GM12892 (cell line): ENCODE data around the gene PKN3.
A peak's percentile ranks its signal among the peaks of the same experiment; 100 is the strongest.
"Not testable (repeated sequence)": the region's sequence is repeated elsewhere in the genome, so short reads cannot be mapped to it uniquely, and the experiment has no call there.

Source experiments
- DNase-seq: peaks from one replicate; pipeline ENCODE4 v3.0.0; 2011; ENCODE audit not compliant: insufficient read length
- FAIRE-seq: peaks from 2 replicates; lab custom pipeline; 2011; peaks lifted over from hg19 to GRCh38; lab: Jason Lieb, UNC
- POLR2A ChIP-seq: IDR thresholded peaks from 2 replicates; pipeline ENCODE4 v1.6.1; 2011; ENCODE audit warnings: low read depth, low read length, control low read depth
- POLR2AphosphoS5 ChIP-seq: IDR thresholded peaks from 2 replicates; pipeline ENCODE4 v1.6.1; 2011; ENCODE audit warnings: low read depth, low read length, control low read depth
- TAF1 ChIP-seq: IDR thresholded peaks from 2 replicates; pipeline ENCODE4 v1.6.1; 2011; ENCODE audit warnings: low read depth, mild to moderate bottlenecking, control low read depth, low read length, borderline replicate concordance

The PKN3 gene

DNA sequence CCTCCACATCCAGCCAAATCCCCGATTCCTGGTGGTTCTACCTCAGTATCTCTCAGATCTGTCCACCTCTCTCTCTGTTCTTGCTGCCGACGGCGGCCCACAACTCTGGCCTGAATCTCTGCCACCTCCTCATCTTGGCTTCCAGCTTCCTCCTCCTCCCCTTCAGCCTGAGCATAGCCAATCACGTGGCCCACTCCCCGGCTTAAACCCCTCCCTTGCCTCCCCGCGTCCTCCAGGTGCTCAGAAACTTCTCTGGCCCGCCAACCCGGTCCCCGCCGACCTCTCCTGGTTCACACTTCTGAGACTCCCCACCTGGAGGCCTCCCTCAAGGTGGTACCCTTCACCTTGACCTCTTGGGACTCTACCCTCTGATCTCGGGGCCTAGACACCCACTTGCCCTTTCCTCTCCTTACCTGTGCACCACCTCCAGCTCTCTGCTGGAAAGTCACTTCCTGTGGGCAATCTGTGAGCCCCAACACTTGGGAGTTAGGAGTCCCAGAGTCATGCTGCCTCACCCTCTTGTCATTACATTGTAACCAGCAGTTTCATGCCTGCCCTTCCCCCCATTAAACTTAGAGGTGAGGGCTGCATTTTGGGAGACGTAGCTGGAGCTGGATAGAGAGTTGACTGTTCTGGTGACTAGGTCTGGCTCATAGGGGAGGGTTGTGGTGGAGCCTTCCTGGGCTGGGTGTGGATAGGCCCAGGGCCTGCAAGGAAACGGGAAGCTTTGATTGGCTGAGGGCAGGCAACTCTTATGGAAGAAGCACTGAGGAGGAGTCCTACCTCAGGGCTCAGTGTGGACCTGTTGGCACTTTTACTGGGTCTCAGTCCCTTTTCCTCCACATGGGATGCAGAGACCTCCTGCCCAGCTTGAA is 17.7 kb upstream of the PKN3 start:
- TF ChIP-seq TAF1 (peak; percentile 87), POLR2A (peak; percentile 93), POLR2AphosphoS5 (peak; percentile 95)
- FAIRE-seq (peak; percentile 94), DNase-seq (peak; percentile 78)

DNA sequence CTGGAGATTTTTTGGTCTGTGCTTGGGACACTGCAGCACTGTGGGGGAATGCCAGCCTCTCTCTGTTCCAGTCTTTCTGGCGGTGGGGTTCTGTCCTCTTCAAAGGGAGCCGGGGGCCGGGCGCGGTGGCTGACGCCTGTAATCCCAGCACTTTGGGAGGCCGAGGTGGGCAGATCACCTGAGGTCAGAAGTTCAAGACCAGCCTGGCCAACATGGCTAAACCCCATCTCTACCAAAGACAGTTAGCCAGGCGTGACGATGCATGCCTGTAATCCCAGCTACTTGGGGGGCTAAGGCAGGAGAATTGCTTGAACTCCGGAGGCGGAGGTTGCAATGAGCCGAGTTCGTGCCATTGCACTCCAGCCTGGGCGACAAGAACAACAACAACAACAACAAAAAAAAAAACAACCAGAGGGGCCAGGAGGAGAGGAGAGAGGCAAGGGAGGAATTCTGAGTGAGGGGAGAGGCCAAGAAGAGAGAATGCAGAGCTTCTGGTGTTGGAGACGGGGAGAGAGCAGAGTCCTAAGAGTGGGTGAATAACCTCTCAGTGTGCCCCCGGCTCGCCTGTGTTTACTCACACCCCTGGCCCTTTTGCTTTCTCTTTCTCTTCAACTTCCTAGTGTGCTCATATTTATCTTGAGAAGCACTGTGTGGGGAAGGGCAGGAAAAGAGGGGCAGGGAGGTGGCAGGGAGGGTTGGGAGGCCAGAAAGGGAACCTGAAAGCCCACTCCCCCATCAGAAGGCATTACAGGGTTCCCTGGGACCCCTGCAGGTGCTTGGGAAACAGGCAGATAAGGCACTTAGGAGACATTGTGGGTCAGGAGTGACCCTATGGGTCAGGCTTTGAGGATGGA is 16.4 kb upstream of the PKN3 start:
- DNase-seq (no peak), FAIRE-seq (no peak)
- TF ChIP-seq POLR2A (no peak), TAF1 (no peak), POLR2AphosphoS5 (no peak)

DNA sequence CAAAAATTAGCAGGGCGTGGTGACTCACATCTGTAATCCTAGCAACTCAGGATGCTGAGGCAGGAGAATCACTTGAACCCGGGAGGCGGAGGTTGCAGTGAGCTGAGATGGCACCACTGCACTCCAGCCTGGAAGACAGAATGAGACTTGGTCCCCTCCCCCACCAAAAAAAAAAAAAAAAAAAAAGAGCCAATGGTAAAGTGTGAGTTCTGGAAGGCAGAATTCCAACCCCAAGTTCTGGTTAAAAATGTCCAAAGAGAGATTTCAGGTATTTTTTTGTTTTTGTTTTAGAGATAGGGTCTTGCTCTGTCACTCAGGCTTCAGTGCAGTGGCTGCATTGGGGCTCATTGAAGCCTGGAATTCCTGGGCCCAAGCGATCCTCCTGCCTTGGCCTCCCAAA is 14.8 kb upstream of the PKN3 start:
- FAIRE-seq (no peak), DNase-seq (no peak)
- TF ChIP-seq TAF1: no peak
- no peak for TF ChIP-seq POLR2A
- no peak for TF ChIP-seq POLR2AphosphoS5

DNA sequence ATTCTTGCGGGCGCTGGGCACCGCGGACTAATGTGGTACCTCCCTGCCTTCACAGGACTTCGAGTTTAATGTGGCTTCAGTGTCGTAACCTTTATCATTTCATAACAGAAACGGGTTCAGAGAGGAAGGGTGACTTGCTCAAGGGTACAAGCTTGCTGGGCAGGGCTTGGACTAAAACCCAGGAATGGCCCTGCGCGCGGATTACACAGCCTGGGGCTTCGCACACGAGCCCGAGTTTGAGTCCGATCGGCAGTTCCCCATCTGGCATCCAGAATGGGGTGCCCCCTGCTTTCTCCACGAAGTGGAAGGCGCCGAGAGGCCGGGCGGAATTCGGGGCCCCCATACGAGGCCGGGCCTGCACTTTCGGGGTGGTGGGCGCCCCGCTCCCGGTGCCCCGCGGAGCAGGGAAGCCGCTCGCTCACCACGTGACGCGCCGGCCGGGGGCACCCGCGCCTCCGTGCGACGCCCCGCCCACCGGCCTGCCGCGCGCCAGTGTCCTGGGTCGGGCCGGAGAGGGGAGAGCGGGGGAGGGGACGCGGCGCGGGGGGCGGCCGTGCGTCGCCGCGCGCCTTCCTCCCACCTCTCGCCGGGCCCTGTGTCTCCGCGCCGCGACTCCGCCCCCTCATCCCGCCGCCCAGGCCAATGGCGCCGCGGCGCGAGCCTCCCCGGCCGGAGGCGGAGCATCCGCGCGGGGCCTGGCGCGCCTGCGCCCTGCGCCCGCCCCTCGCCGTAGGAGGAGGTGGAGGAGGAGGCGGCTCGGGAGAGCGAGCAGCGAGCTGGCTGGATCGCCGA is 13.6 kb upstream of the PKN3 start, which contains the start of gene SET:
Gene SET, plus strand, starts transcription at position 722 of the 792 bp plus-strand sequence. CDS start 361 bp downstream, outside the sequence.
- peak; percentile 66; the same call in 1 of the 2 replicates for TF ChIP-seq POLR2A
- peak; percentile 63 for TF ChIP-seq POLR2AphosphoS5
- peak; percentile 60; the same call in 1 of the 2 replicates for TF ChIP-seq TAF1
- FAIRE-seq (peak; percentile 97), DNase-seq (peak; percentile 96)

DNA sequence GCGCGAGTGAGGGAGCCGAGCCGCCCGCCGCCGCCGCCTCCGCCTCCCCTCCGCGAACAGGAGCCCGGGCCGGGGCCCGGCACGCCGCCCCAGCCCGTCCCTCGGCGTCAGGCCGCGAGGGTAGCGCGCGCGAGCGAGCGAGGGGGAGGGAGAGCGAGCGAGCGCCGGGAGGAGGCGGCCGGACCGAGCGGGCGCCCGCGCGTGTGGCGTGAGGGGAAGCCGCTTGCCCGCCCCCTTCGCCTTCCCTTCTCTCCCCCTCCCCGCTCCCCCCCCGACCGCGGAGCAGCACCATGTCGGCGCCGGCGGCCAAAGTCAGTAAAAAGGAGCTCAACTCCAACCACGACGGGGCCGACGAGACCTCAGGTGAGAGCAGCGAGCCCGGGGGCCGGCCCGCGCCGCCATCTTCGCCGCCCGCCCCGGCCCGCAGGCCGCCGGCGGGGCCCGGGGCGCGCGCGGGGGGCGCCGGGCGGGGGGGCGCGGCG is 13.0 kb upstream of the PKN3 start:
- TF ChIP-seq POLR2AphosphoS5 (no peak), POLR2A (0 out of 2 replicates have a peak, but pooled peaks have one; percentile 2), TAF1 (no peak)
- no peak for DNase-seq

DNA sequence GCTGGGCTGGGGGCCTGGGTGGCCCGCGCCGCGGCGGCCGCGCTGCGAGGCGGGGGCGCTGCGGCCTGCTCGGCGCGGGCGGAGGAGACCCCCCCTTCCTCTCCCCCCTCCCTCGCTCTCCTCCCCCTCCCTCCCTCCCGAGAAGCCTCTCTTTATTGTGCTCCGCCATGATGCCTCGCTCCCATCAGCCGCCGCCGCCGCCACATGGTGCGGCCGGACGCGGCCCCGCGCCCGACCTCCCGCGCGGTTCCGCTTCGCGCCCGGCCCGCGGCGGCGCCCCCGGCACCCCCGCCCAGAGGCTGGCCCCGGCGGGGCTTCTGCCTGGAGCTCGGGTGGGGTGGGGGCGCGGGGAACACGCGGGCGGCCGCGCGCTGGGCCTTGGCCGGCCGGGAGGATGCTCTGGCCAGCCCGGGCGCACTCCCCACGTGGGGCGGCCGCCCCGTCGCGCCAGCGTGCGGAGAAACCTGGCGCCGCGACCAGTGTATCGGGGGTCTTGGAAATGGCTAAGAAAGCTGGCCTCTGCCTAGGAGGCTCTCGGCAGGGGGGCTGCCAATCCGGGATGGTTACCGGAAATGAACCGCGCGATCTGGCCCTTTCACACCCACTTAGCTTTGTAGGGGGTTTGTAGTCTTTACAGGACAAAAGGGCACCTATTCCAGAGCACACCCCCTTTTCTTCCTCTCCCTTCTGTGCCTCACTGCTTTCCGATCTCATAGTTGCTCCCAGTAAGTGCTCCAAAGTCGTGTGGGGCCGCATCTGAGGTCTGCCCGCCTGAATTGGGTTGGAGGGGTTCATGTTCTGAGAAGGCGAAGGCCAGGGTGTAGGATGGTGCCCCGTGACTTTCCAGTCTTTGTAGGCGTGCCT is 12.3 kb upstream of the PKN3 start:
- no peak for DNase-seq
- TF ChIP-seq POLR2AphosphoS5: peak; percentile 56; the same call in 1 of the 2 replicates
- peak; percentile 38; the same call in 1 of the 2 replicates for TF ChIP-seq POLR2A
- TF ChIP-seq TAF1: no peak
- FAIRE-seq: peak; percentile 14

More for the DNA sequence above, 13.0 kb upstream of the PKN3 start:
- FAIRE-seq: no peak

DNA sequence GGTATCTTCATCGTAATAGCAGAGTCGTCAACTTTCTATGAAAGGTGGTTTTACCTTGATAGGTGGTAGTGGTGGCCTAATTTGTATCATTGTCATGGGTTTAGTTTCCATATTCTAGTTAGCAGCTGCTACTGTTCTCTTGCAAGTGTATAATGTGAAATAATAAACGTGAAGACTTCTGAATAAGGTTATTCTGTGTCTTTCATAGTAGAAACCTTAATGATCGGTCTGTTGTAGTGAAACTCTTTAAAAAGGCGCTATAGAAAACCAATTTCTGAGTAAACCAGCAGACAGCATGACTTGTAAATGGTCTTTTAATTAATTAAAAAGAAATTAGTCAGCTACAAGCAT is 11.6 kb upstream of the PKN3 start:
- DNase-seq (no peak), FAIRE-seq (no peak)
- no peak for TF ChIP-seq POLR2A
- no peak for TF ChIP-seq POLR2AphosphoS5
- TF ChIP-seq TAF1: no peak

DNA sequence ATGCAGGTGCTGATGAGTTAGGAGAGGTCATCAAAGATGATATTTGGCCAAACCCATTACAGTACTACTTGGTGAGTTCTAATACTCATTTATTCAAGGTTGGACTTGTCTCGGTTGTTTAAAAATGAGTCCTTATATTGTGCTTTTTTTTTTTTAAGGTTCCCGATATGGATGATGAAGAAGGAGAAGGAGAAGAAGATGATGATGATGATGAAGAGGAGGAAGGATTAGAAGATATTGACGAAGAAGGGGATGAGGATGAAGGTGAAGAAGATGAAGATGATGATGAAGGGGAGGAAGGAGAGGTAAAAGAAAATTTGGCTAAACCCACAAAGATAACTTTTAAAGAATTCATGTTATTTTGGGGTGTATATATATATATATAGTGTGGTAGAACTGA is 8.6 kb upstream of the PKN3 start:
- FAIRE-seq, DNase-seq: not testable (repeated sequence)

DNA sequence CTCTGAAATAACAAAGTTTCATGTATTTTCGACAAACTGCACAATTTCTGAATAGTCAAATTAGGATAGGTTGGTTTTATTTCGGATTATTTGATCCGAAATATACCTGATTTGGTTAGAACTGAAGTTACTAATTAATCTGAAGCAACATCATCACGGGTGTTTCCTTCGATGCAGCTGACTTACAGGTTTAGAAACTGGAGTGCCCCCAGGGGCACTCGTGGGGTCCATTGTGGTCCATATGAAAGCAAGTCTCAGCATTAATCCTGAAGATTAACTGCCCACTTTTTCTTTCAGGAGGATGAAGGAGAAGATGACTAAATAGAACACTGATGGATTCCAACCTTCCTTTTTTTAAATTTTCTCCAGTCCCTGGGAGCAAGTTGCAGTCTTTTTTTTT is 8.0 kb upstream of the PKN3 start:
- no peak for DNase-seq
- TF ChIP-seq POLR2A (no peak), POLR2AphosphoS5 (no peak), TAF1 (no peak)
- no peak for FAIRE-seq
